Uterus (tissue), 4 donors: ENCODE results near the gene ZNF423. TPM values are rescaled to one million over a fixed set of nuclear protein-coding genes. Genes with fewer than 3 reads are reported as not detected.

ENCODE experiments used
- DNase-seq, 2 donors: peaks; one replicate each; pipeline ENCODE4 v3.0.0-alpha.2; 2019 to 2020
- H3K27ac ChIP-seq, 2 donors: fragments of 200-600 bp; sonication (generic); 1 replicate in 1 of 2; 2 replicates in 1 of 2; pipeline ENCODE4 v1.5.1; 2016 to 2018
- H3K27me3 ChIP-seq, 2 donors: fragments of 200-600 bp; sonication (generic); one replicate each; pipeline ENCODE4 v1.5.1; 2018 to 2019; ENCODE audit warnings: control low read depth in 1 of 2
- H3K36me3 ChIP-seq, 2 donors: fragments of 200-600 bp; sonication (generic); one replicate each; pipeline ENCODE4 v1.5.1; 2019; ENCODE audit warnings: control low read depth in 1 of 2
- H3K4me1 ChIP-seq, 2 donors: fragments of 200-600 bp; sonication (generic); one replicate each; pipeline ENCODE4 v1.5.1; 2018 to 2019; ENCODE audit warnings: control low read depth in 1 of 2
- H3K4me3 ChIP-seq, 2 donors: fragments of 200-600 bp; sonication (generic); 1 replicate in 1 of 2; 2 replicates in 1 of 2; pipeline ENCODE4 v1.5.1; 2018 to 2019; ENCODE audit warnings: mild to moderate bottlenecking in 1 of 2
- H3K9me3 ChIP-seq, 2 donors: fragments of 200-600 bp; sonication (generic); one replicate each; pipeline ENCODE4 v1.5.1; 2019; ENCODE audit warnings: control low read depth in 1 of 2
- POLR2A ChIP-seq, 2 donors: fragments of 450-650 bp; IDR thresholded peaks; one replicate each; pipeline ENCODE4 v1.6.1; 2016; ENCODE audit warnings: antibody characterized with exemption in 2 of 2, mild to moderate bottlenecking in 1 of 2, moderate library complexity in 1 of 2
- intact Hi-C: fragments of 100-400 bp; cut with DNase I; formaldehyde crosslinking; loops from one replicate; pipeline ENCODE4 v1.15.1; 2023; ENCODE audit warnings: low total_unique reads
- total RNA-seq, 4 donors: library from RNA; depleted of rRNA in 3 of 4; stranded (reverse); fragments of >200 nt in 3 of 4; gene quantifications; one replicate each; pipeline versions ENCODE4 v1.1.0 to v1.2.4, GENCODE V29; 2014 to 2023
- TF ChIP-seq, protein P1 (sequence below), 4 experiments: fragments of 200-600 bp in 2 of 4; fragments of 450-650 bp in 2 of 4; sonication (generic) in 2 of 4; IDR thresholded peaks; one replicate each; pipeline ENCODE4 v1.5.1; 2016 to 2019; ENCODE audit warnings: antibody characterized with exemption in 4 of 4, mild to moderate bottlenecking in 2 of 4, moderate library complexity in 1 of 4
- donor health status: DM: yes; HTN: yes; CAD: no.

ZNF423 gene
- total RNA-seq, 4 donors from 2014 or later, result 7.1 to 33.5 (median 14.7) TPM

DNA sequence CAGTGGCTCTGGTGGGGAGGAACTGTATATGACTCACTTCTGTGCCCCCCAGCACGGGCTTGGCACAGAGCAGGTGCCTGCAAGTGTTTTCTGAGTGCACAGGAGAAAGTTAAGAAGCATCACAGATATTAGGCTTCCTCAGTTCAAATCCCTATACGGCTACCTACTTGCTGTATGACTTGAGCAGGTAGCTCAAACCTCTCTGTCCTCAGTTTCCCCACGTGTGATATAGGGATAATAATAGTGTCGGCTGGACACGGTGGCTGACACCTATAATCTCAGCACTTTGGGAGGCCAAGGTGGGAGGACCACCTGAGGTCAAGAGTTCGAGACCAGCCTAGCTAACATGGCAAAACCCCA lies 386.6 kb downstream of the ZNF423 start:
- Histone ChIP-seq H3K4me1 (no peaks in the 10 kb centered on the region), H3K27ac (no peak overlapping the region), H3K4me3 (no peak overlapping the region), H3K36me3 (no peaks in the 10 kb centered on the region), H3K27me3 (peaks cover 0 to 6% of the 10 kb centered on the region in 2 donors), H3K9me3 (no peaks in the 10 kb centered on the region)
- intact Hi-C loops, result no loop called here
- TF ChIP-seq, protein P1, sequence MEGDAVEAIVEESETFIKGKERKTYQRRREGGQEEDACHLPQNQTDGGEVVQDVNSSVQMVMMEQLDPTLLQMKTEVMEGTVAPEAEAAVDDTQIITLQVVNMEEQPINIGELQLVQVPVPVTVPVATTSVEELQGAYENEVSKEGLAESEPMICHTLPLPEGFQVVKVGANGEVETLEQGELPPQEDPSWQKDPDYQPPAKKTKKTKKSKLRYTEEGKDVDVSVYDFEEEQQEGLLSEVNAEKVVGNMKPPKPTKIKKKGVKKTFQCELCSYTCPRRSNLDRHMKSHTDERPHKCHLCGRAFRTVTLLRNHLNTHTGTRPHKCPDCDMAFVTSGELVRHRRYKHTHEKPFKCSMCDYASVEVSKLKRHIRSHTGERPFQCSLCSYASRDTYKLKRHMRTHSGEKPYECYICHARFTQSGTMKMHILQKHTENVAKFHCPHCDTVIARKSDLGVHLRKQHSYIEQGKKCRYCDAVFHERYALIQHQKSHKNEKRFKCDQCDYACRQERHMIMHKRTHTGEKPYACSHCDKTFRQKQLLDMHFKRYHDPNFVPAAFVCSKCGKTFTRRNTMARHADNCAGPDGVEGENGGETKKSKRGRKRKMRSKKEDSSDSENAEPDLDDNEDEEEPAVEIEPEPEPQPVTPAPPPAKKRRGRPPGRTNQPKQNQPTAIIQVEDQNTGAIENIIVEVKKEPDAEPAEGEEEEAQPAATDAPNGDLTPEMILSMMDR (IDR thresholded peaks at IDR 0.05), result no peak
- no peak for TF ChIP-seq POLR2A (IDR thresholded peaks at IDR 0.05)
- DNase-seq, result no peak

DNA sequence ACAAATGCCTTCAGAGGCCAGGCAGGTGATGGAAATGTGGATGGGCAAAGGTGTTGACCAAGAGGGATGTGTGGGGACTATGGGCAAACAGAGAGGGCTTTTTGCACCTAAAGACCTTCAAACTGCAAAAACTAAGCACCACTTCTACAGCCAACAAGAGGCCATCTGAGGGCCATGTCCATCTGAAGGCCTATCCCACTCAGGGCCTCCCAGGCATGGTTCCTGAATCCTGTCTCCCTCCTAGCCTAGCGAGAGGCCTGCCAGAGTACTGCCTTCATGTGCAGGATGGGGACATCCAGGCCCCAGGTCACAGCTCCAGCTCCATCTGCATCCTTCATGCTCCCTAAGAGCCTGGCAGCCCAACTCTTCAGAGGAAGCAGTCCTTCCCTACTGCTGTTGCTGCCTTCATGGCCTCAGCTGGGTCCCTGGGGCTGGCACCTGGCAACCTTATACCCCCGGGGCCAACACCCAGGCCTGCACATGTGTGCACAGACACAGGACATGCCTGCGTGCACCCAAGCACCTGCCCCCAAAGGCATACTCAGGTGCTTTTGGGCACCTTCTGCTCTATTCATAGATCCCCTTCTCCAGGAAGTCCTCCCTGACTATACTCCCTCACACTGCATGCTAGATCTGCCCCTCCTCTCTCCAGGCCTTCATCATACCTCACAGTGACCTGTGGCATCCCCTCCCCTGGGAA lies 387.2 kb downstream of the ZNF423 start:
- H3K27ac ChIP-seq, result no peak overlapping the region
- H3K36me3 ChIP-seq, result no peaks in the 10 kb centered on the region
- no peak overlapping the region for H3K4me3 ChIP-seq
- DNase-seq, result no peak
- H3K4me1 ChIP-seq, result no peaks in the 10 kb centered on the region
- H3K27me3 ChIP-seq, result peaks cover 0 to 6% of the 10 kb centered on the region in 2 donors
- intact Hi-C loops, result no loop called here
- H3K9me3 ChIP-seq, result no peaks in the 10 kb centered on the region
- no peak for TF ChIP-seq POLR2A (IDR thresholded peaks at IDR 0.05)
- TF ChIP-seq, protein P1 (IDR thresholded peaks at IDR 0.05), result no peak

DNA sequence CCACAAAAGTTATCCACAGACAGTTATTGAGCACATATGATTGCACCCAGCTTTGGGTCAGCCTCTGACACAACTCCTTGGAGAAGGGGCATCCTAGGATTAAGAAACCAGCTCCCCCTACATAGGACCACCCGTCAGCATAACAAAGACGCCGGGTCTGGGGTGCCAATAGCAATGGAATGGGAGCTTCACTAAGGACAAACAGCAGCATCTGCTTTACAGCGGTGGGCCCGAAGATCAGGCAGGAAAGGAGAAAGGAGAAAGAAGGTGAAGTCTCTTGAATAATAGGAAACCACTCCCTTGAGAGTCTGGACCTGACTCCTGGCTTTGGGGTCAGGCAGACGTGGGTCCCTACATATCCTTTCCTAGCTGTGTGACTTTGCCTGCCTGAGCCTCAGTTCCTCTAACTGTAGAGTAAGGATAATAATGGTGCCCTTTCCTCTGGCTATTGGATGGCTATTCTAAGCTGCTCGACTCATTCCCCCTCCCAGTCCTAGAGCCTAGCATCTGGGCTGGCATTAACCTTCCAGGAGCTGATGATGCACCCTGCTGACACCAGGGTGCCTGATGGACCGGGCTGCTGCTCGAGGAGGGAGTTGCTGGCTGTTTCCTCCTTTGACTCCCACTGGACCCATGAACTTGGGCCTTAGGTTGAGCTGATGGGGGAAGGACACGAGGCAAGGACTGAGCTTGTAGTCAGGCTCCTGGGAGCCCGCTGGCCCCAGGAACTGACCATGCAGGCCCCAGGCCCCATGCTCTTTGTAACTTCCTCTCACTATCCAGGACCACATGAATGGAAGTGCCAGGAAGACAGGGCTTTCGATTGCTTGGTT lies 388.2 kb downstream of the ZNF423 start:
- Histone ChIP-seq H3K9me3 (no peaks in the 10 kb centered on the region), H3K27me3 (peaks cover 0 to 6% of the 10 kb centered on the region in 2 donors), H3K4me3 (no peak overlapping the region), H3K36me3 (no peaks in the 10 kb centered on the region), H3K4me1 (no peaks in the 10 kb centered on the region), H3K27ac (no peak overlapping the region)
- TF ChIP-seq, protein P1 (IDR thresholded peaks at IDR 0.05), result no peak
- no peak for TF ChIP-seq POLR2A (IDR thresholded peaks at IDR 0.05)
- DNase-seq, result no peak
- intact Hi-C loops, result no loop called here

DNA sequence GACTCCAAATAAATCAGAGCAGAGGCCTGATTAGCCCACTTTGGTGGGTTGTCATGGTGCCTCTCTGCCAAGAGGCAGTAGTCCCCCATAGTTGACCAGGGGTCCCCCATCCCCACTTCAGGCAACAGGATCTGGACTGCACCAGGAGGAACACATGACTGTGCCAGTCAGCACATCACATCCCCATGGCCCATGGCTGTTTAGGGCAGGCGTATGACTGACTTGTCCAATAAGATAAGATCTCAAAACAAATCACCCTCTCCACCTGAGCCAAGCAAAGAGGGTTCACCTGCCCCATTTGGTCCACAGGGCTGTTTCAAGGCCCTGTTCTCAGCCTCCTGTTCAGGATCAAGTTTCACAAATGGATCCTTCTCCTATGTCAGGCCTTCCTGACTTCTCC lies 389.0 kb downstream of the ZNF423 start:
- no peak for DNase-seq
- intact Hi-C loops, result no loop called here
- no peak overlapping the region for H3K27ac ChIP-seq
- no peaks in the 10 kb centered on the region for H3K9me3 ChIP-seq
- TF ChIP-seq, protein P1 (IDR thresholded peaks at IDR 0.05), result no peak
- no peak for TF ChIP-seq POLR2A (IDR thresholded peaks at IDR 0.05)
- H3K27me3 ChIP-seq, result peaks cover 0 to 6% of the 10 kb centered on the region in 2 donors
- H3K36me3 ChIP-seq, result no peaks in the 10 kb centered on the region
- H3K4me1 ChIP-seq, result no peaks in the 10 kb centered on the region
- H3K4me3 ChIP-seq, result no peak overlapping the region

DNA sequence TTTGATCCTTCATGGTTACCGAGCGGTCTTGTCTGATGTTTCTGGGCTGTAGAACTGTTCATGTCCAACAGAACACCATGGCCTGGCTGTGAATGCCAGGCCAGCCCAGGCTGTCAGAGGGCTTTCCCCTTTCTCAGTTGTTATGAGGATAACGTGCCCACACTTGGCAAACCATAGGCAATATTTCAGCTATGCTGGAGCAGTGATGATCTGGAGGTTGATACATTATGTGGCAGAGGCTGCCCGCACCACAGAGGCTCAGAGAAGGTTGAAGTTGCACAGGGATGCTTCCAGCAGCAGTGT lies 389.4 kb downstream of the ZNF423 start:
- H3K36me3 ChIP-seq, result no peaks in the 10 kb centered on the region
- TF ChIP-seq, protein P1 (IDR thresholded peaks at IDR 0.05), result no peak
- peaks cover 0 to 6% of the 10 kb centered on the region in 2 donors for H3K27me3 ChIP-seq
- no peak for DNase-seq
- intact Hi-C loops, result no loop called here
- H3K4me3 ChIP-seq, result no peak overlapping the region
- no peaks in the 10 kb centered on the region for H3K9me3 ChIP-seq
- H3K4me1 ChIP-seq, result no peaks in the 10 kb centered on the region
- no peak overlapping the region for H3K27ac ChIP-seq
